Keratinocyte (primary cell): ENCODE results near the gene SNRPD1.
A peak's percentile ranks its signal among the peaks of the same experiment; 100 is the strongest.

Experiments used
- EZH2 ChIP-seq: IDR thresholded peaks from one replicate; pipeline ENCODE4 v1.6.1; 2012; ENCODE audit warnings: inconsistent platforms, mild to moderate bottlenecking, low read length, moderate library complexity
- TF ChIP-seq, protein P1 (sequence below), 3 experiments: IDR thresholded peaks in 1 of 3; conservative IDR thresholded peaks in 1 of 3; optimal IDR thresholded peaks in 1 of 3; 2 replicates in 2 of 3; 3 replicates in 1 of 3; pipeline versions ENCODE3 to v1.5.1; 2011; ENCODE audit warnings: low read length in 3 of 3, mild to moderate bottlenecking in 3 of 3, moderate library complexity in 2 of 3, control low read depth in 1 of 3, inconsistent platforms in 1 of 3; ENCODE audit not compliant: insufficient read depth in 2 of 3; ENCODE audit errors: extremely low read depth in 1 of 3

GRCh38 chr18:21593540-21594257 lies 18.4 kb upstream of the SNRPD1 start:
- TF ChIP-seq, protein P1, sequence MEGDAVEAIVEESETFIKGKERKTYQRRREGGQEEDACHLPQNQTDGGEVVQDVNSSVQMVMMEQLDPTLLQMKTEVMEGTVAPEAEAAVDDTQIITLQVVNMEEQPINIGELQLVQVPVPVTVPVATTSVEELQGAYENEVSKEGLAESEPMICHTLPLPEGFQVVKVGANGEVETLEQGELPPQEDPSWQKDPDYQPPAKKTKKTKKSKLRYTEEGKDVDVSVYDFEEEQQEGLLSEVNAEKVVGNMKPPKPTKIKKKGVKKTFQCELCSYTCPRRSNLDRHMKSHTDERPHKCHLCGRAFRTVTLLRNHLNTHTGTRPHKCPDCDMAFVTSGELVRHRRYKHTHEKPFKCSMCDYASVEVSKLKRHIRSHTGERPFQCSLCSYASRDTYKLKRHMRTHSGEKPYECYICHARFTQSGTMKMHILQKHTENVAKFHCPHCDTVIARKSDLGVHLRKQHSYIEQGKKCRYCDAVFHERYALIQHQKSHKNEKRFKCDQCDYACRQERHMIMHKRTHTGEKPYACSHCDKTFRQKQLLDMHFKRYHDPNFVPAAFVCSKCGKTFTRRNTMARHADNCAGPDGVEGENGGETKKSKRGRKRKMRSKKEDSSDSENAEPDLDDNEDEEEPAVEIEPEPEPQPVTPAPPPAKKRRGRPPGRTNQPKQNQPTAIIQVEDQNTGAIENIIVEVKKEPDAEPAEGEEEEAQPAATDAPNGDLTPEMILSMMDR (optimal IDR thresholded peaks at IDR 0.05 in 1 of 3, IDR thresholded peaks at IDR 0.05 in 1 of 3, conservative IDR thresholded peaks at IDR 0.05 in 1 of 3; ENCODE audit: extremely low read depth in 1 of 3, insufficient read depth in 2 of 3, low read length in 3 of 3) = peak in 1 of 3 experiments; percentile 27
- TF ChIP-seq EZH2 = no peak
